Measurements from ENCODE around the gene ITPKB.
A peak's percentile ranks its signal among the peaks of the same experiment; 100 is the strongest.
"Not testable (repeated sequence)": the region's sequence is repeated elsewhere in the genome, so short reads cannot be mapped to it uniquely, and the experiment has no call there.

The ITPKB gene

DNA sequence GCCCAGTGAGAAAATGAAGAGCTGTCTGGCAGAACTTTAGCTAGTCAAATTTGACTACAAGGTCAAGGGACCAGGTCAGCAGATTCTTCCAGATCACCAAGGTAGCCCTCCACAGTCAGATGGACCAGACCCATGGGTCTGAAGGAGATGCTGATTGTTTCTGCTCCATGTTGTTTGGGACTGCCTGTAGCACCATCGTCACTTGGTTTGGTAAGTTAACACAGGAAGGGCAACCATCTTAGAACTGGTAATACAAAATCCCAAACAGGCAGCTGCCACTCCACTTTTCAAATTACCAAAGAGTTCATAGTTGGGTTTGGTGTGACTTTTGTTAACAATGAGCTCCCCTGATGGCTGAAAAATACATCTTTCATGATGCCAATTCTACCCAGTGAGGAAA lies 9.0 kb downstream of the ITPKB start:
- DNase-seq, result no peak

DNA sequence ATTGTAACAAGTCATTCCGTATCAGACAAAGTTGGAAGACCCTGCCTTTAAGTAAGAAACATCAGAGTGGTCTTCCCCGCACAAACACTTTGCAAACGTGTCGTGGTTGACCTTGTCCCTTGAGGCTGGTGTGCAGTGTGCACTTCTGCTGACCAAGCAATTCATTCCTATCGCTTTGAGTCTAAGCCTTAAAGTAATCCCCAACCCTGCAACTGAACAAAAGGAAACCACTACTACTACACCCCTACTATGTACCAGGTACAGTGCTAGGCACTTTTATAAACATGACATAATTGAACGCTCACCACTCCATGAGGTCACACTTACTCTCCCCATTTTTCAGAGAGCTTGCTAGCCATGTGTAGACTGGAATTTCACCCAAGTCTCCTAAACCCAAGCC lies 10.6 kb downstream of the ITPKB start:
- no peak for DNase-seq

DNA sequence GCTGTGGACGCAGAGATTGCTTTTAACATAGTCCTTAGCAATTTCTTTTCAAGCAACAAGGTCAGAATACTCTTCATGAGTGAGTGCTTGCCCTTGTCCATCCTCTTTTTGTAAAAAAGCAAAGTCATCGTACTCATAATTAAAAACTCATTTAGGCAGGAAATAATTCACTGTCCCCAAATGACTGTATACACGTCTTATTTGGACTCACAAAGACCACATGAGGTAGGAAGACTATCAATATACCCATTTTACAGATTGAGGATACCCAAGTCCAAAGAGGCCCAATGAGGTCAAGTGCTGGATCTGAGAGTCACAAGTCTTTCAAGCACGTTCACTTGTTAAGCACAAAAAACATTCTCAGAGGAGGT lies 13.2 kb downstream of the ITPKB start:
- DNase-seq, result no peak

DNA sequence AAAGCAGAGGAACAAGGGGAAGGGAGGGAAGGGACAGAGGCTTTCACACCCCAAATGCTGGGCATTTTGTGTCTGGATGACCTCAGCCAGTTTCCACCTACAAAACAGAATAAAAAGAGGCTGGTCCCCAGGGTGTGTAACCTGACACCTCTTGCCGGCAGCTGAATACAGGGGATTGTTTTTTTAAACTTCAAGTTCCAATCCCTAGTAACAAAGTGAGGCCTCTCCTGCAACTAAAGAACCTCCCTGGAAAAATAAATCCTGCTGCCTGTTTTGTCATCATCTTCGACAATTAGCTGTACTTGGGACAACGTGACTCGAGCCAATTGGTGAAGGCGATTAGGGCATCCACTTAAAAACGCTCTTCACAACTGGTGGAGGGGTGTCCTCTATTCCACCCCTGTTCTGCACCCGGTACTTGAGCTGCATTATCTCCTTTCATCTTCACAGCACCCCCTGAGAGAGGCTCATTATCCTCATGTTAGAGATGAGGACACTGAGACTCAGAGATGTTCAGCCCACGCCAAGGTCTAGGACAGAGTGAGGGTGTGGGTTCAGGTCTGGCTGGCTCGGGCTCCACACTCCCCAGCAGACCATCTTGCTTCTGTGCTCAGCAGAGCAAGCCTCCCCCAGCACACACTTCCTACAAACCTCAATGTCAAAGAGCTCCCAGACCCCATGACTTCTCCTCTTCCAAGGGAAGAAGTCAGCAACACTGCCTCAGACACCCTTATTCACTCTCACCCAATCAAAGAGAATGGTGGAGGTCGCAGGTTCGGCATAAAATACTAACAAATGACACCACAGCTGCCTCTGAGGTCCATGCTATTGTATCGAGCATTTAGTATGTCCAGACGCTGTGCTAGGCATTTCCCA lies 15.2 kb downstream of the ITPKB start:
- DNase-seq, result peak; percentile 70

DNA sequence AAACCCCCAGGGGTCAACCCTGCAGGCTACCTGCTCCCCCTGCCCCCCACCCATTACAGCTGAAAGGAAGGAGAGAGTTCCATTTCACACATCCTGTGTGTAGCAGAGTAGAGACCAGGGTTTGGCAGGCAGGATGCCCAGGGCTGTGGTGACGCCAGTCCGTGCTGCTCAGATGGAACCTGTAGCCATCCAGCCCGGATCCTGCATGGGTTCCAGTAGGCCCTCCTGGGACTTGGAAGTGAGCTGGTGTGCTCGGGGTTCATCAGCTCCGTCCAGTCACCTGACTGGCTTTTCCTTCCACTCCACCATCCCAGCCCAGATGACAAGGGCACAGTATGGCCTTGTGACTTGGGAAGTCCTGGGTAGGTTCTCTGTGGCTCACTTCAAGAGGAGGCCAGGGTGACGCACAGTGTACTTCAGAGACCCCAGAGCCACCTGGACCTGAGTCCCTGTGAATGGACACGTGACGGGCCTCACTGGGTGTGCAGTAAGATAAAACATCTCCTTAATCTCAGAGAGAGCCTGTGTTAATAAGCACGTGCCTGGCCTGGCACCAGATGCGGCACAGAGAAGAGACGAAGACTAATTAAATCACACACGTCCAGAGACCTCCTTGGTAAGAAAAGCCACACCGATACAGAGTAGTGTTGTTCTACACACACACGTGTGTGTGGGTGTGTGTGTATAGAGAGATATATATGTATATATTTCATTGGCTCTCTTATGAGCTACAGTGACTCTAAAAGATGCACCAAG lies 16.0 kb downstream of the ITPKB start:
- DNase-seq, result no peak

DNA sequence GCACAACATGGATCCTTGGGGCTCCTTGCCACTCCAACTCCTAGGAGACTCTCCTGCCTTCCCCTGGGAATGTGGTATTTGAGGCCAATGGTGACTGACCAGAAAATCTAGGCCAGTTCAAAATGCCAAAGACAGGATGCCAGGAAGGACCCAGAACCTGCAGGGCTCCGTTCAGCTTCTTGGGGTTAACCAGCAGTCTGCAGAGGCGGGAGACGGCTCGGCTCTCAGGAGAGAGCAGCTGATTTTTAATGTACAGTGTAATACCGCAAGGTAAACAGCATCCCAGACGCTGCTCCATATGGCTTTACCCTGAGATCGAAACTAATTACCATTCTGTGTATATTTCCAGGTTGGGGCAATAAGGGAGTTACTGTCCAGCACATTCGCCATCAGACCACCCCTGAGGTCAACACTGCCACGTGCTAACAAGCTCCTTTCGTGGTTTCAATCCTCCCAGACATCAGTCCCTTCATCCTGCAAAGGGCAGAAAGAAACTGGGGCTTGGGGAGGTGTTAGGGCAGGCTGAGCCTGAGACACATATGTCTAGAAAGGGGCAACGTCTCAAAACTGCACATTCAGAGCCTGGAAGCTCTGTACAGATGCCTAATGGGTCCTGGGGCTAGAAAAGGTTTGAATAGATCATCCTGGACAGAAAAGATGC lies 16.7 kb downstream of the ITPKB start:
- no peak for DNase-seq

DNA sequence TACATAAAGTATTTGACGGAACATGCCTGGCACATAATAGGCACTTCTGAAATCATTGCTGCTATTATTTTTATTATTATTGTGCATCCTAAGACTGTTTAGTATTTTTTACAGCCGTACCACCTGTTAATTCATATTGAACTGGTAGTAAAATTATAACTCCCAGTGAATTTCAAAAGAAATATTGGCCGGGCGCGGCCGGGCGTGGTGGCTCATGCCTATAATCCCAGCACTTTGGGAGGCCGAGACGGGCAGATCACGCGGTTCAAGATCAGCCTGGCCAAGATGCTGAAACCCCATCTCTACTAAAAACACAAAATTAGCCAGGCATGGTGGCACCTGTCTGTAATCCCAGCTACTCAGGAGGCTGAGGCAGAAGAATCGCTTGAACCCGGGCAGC lies 18.5 kb downstream of the ITPKB start:
- DNase-seq, result not testable (repeated sequence)

DNA sequence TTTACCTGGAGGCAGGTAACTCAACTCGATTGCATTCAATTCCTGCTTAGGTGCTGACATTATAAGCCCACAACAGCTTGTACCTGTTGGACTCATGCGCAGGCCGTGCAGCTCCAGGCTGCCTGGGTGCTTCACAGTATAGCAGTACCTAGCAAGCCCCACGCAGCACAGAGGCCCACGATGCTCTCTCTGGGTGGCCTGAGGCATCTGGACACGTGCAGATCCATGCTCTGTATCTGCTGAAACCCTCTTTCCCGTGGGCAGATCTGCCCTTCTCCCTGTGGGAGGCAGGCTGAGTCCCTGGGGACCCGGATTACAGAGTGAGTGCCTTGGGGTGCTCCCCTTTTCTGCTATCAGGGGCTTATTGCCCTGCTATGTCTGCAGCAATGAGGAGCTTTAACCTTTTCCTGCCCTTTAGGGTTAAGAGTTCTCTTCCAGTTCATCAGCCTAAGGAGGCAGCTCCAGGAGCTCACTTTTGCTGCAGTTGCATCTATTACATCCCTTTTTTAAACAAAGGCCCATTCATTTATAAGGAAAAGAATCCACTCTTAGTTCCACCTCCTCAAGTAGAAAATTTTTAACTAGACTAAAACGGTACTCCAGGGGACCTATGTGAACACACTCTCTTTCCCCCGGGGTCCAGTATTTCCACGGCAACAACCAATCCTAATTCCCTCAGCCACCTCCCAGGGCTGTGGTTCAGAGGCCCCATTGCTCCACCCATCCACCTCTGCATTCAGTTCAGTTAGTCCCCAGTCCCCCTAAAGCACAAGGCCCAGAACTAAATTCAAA lies 19.3 kb downstream of the ITPKB start:
- no peak for DNase-seq

DNA sequence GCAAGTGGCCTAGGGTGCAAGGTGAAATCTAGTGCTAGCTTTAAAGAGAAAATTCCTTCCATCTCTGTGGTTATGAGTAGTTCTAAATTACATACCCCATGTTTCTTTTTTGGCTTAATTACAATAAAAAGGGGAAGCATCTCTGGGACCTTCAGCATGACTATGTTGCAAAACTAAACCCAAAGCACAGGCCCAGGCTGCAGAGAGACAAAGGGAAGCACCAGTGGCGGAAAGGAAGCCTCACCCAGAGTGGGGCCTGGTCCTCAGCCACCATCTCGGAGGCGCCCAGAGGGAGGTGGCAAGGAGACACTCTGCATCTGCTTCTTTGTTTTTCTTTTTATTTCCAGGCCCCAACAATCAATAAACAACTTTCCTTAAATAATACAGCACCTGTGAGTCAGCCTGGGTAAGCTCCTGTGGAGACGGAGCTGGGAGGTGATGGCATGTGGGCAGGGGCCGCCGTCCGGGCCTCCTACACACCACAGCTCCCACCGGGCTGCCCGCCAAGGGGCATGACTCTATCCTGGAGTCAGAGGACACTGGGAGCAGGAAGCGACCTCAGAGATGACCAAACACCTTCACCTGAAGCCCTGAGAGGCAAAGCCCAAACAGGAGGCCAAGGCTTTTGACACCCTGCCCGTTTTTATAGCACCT lies 21.7 kb downstream of the ITPKB start:
- DNase-seq, result no peak

DNA sequence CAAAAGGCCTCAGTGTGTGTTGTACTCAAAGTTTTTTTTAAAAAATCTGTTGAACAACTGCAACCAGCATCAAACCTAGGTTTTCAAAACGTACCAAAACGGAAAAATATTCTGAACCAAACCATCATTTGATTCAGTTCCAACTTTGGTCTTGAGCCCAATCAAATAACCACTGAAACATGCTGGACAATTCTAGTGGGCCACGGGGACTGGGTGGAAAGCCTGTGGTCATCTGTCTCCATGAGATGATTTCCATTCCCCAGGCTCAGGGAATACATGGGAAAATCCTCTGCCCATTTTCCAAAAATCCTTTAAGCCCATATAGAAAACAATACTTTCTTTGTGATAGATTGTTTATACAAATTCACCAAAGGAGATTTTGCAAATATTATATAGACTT lies 22.5 kb downstream of the ITPKB start:
- no peak for DNase-seq

DNA sequence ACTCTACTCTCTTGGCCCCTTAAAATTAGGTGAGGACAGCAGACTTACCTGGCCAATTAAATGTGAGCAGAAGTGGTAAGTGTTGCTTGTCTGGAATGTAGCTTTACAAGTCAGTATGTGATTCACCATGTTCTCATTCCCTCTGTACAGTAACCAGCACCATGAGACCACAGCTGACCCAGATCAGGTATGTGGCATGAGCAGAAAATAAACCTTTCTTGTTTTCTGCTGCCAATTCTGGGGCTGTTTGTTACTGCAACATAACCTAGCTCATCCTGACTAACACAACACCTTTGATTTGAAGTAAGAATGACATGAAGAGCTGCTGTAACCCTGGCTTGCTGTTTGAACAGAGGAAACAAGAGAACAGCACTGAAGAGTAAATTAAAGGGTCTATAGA lies 24.9 kb downstream of the ITPKB start:
- no peak for DNase-seq

DNA sequence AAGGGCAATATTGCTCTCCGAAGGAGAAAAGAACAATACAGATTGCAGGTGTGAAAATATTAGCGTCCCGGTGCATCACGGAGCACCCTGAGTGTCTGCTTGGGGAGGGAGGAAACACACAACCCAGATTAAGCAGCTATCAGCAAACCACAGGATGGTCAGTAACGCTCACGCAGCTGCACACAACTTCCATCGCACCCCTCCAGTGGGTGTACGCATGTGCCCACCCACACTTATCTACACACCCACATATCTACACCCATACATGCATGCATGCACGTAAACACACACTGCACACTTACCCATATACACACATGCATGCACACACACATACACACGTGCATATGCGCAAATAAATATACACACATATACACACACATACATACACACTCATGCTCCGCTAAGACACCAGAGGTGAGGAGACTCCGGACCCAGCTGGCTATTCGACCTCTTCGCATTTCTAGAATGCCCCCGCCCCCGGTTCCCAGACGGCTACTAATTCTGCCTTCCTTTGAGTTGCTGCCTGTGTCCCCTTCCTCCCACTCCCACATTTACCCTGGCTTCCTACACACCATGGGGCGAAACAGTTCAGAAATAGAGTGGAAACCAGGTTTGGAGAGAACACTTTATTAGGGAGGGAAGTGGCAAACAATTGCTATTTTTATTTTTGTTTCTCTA lies 26.2 kb downstream of the ITPKB start:
- no peak for DNase-seq

DNA sequence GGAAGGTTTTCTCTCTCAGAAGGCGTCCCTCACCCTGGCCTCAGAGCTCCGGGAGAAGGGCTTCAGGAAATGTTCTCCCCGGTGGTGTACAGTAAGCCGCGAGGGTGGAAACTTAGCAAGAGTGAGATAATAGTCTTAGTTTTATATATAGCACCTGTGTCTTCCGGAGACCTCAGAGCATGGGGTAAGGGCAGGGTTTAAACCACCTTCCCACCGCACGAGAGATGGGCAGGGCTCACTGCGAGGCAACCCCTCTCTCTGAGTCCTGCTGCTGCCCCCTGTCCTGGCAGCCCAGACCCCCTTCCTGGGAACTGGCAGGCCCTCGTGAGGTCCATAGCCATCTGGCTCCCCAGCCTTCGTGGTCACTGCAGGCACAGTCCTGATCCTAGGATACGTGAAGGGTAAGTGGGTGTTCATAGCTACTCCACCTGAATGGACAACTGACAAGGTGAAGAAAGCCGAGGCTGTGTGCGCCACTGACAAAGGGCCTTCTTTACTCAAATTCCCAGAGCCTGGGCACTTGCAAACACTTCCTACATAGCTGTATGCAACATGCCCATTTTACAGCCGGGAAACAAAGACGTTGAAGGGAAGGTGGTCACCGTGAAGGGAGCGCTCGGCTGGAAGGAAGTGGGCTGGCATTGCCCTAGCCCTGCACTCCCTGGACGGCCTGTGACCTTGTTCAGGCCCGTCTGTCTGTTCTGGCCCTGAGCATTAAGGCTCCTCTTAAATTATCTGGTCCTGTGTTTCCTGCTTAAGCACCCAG lies 26.9 kb downstream of the ITPKB start:
- DNase-seq, result no peak

DNA sequence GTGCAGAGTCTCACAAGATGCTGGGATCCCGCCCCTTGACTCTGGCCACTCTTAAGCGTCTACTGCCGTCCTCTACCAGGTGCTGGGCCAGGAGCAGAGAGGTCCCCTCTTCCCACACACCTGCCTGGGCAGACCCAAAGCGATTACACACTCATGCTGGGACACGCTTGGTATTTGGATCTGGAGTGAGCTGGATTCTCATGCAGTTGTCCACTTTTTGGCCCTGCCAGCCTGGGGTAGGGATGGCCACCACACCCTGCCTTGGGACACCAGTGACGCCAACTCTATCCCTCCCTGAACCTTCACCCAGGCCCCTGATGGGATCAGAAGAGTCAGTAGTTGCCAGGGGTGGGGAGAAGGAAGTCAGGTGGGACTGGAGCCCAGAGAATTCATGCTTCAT lies 28.6 kb downstream of the ITPKB start:
- no peak for DNase-seq

DNA sequence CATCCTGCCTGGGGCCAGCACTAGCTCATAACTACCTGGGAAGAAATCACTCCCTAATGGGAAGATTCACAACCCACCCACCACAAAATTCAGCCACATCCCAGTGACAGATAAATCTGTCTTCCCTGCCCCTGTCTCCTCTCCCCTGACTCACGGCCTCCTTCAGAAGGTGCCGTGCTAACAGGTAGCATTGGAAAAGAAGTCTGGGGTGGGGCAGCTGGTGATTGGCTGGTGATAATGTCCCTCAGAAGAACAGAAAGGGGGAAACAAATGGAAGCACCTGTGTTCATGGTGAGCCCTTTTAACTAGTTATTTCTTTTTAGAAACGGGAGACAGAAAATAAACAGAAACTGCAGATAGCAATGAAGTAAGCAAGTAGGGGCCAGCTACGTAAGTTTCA lies 29.1 kb downstream of the ITPKB start:
- DNase-seq, result no peak

DNA sequence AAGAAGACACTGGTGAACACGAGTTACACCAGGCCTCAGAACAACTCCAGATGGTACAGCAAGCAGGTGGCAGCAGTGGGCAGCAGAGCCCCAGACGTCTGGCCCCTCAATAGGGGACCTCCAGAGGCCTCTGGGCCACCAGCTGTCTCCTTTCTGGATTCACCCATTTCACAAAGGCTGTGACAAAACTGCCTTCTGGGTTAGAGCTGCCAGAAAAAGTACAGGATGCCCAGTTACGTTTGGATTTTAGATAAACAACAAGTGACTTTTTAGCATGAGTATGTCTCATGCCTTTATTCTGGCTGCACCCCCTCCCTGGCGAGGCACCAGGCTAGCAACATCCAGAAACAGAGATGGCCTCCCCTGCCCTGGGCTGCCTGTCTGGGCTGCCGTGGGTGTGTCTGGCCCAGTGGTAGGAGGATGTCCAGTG lies 30.1 kb downstream of the ITPKB start:
- DNase-seq, result no peak

DNA sequence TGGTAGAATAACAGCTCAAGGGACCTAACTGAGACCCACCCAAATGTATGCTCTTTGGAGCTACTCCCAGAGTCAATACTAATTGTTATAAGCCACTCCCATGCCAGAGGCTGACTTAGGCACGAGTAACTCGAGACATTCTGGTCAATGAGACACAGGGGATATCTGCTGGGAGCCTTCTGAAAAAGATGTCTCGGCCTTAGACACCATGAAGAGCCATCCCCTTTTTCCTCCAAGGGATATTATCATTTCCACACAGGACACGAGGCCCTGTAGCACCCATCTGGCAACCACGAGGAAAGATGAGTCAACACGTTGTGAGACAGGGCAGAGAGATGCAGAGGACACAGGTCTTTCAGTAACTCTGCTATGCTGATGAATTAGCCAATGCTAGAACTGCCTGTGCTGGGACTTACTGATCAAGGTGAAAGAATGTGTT lies 30.7 kb downstream of the ITPKB start:
- peak; percentile 58 for DNase-seq

DNA sequence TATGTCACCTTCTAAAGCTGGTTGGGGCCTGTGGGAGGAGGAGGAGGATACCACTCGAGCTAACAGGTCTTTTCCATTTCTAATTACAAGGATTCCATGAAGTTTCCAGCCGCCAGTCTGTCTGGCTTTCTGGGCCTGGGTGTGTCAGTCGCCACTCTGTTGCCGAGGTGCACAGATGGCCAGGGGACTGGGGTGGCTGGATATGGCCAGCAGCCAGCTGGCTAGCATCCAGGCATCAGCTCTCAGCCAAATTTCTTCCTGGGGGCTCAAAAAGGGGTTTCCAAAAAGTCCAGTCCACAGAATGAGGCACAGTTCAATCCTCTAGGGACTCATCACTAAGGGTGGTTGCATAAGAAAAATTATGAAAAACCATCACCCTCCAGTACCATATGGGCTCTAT lies 32.4 kb downstream of the ITPKB start:
- DNase-seq, result no peak

DNA sequence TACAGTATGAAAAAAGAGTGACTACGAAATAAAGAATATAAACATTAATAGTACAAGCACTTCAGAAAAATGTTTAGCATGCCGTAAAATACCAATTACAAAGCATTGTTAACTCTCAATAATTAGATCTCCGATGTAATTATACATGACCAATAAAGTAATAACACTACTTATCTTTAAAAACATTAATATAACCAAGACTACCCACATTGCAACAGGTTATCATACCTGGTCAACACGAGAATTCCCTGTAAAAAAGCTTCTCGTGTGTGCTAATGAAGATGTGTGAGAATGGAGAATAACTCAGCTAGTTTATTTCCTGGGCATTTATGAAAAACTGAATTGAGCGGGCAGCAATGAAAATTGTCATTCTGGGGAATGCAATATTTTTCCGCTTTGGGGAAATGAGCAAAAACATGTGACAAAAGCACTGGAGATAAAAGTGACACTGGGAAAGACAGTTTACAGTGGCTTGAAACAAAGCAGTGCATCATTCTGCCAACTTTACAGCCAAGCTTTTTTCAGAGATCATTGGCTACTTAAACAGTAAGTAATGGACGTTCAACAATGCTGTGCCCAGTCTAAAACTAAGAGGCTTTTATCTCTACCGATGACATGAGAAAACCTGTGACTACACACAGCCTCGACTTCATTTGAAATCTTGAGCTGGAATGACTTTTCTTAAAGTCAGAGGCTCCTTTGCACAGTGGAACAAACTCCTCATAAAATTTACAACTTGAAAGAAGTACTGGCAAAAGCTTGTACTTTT lies 34.7 kb downstream of the ITPKB start:
- DNase-seq, result no peak
